Measurements from ENCODE around the gene MYO3A.

- TF ChIP-seq, protein P1, sequence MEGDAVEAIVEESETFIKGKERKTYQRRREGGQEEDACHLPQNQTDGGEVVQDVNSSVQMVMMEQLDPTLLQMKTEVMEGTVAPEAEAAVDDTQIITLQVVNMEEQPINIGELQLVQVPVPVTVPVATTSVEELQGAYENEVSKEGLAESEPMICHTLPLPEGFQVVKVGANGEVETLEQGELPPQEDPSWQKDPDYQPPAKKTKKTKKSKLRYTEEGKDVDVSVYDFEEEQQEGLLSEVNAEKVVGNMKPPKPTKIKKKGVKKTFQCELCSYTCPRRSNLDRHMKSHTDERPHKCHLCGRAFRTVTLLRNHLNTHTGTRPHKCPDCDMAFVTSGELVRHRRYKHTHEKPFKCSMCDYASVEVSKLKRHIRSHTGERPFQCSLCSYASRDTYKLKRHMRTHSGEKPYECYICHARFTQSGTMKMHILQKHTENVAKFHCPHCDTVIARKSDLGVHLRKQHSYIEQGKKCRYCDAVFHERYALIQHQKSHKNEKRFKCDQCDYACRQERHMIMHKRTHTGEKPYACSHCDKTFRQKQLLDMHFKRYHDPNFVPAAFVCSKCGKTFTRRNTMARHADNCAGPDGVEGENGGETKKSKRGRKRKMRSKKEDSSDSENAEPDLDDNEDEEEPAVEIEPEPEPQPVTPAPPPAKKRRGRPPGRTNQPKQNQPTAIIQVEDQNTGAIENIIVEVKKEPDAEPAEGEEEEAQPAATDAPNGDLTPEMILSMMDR (conservative IDR thresholded peaks at IDR 0.05; ENCODE audit: low read depth in 2 of 2): no peak
- TF ChIP-seq POLR2AphosphoS5 (IDR thresholded peaks at IDR 0.05; ENCODE audit: low read depth) (no peak), JUNB (IDR thresholded peaks at IDR 0.05; ENCODE audit: unreplicated experiment) (no peak), EZH2 (IDR thresholded peaks at IDR 0.05; ENCODE audit: low read depth, unreplicated experiment) (no peak), REST (IDR thresholded peaks at IDR 0.05; ENCODE audit: unreplicated experiment) (no peak), EZH2phosphoT487 (IDR thresholded peaks at IDR 0.05; ENCODE audit: unreplicated experiment) (no peak), STAT1 (IDR thresholded peaks at IDR 0.05; ENCODE audit: unreplicated experiment) (no peak), ZNF114 (CRISPR knock-in tag; IDR thresholded peaks at IDR 0.05) (no peak), NANOG (IDR thresholded peaks at IDR 0.05; ENCODE audit: borderline replicate concordance) (no peak)
Measured at GRCh38 chr10:25899304-25899703, 34.7 kb upstream of the MYO3A start.
